ENCODE measurements around the gene PHACTR4.
"Not testable (repeated sequence)": the region's sequence is repeated elsewhere in the genome, so short reads cannot be mapped to it uniquely, and the experiment has no call there.

Gene PHACTR4

GRCh38 chr1:28522537-28522936 lies 153.0 kb downstream of the PHACTR4 start:
- POLR2A ChIA-PET = interaction anchor here (0.6 to 1.5 kb wide), 8 partner anchors 10 to 243 kb away, joined by 3 to 6 read pairs (median 4); partner anchors contain the start of gene TRNAU1AP
- H3K9me3 ChIP-seq (ENCODE audit: control insufficient read depth, insufficient read depth, low read depth, low read length); H3K4me1 ChIP-seq (ENCODE audit: control insufficient read depth, insufficient read depth, low read length); H3K4me3 ChIP-seq (ENCODE audit: low read depth, low read length); H3K27ac ChIP-seq (ENCODE audit: extremely low read depth, low read depth, low read length): not testable (repeated sequence)
- CTCF ChIA-PET = interaction anchor here (0.6 to 0.7 kb wide), 2 partner anchors 29 to 173 kb away, joined by 3 to 4 read pairs; no protein-coding TSS in a partner anchor
- TF ChIP-seq ZNF121 (tag by site-specific recombination; IDR thresholded peaks at IDR 0.05) = peak; percentile 93
- peaks cover 3 to 39% of the 10 kb centered on the region in 2 experiments; a peak in 2 of 3 replicates for H3K36me3 ChIP-seq (ENCODE audit: control insufficient read depth in 2 of 2, insufficient read depth in 1 of 2, low read length in 2 of 2)

GRCh38 chr1:28525002-28525642 lies 155.6 kb downstream of the PHACTR4 start:
- H3K36me3 ChIP-seq (ENCODE audit: control insufficient read depth in 2 of 2, insufficient read depth in 1 of 2, low read length in 2 of 2) = peaks cover 12 to 45% of the 10 kb centered on the region in 2 experiments; a peak in 2 of 3 replicates
- ChIA-PET CTCF (interaction anchor here (0.6 to 1.2 kb wide), 2 partner anchors 78 to 276 kb away, joined by 3 read pairs; no protein-coding TSS in a partner anchor), POLR2A (interaction anchor here (0.6 to 1.5 kb wide), 2 partner anchors 56 to 328 kb away, joined by 3 to 4 read pairs; no protein-coding TSS in a partner anchor)
- H3K9me3 ChIP-seq (ENCODE audit: control insufficient read depth, insufficient read depth, low read depth, low read length); H3K4me3 ChIP-seq (ENCODE audit: low read depth, low read length); H3K27ac ChIP-seq (ENCODE audit: extremely low read depth, low read depth, low read length); H3K4me1 ChIP-seq (ENCODE audit: control insufficient read depth, insufficient read depth, low read length): not testable (repeated sequence)

- POLR2A ChIA-PET = interaction anchor here (0.6 to 1.2 kb wide), 3 partner anchors 24 to 340 kb away, joined by 3 to 4 read pairs (median 3); partner anchors contain the start of gene TRNAU1AP
- Histone ChIP-seq H3K4me3 (ENCODE audit: low read depth, low read length) (no peak overlapping the region), H3K36me3 (ENCODE audit: control insufficient read depth in 2 of 2, insufficient read depth in 1 of 2, low read length in 2 of 2) (peaks cover 13 to 49% of the 10 kb centered on the region in 2 experiments; a peak in 2 of 3 replicates), H3K4me1 (ENCODE audit: control insufficient read depth, insufficient read depth, low read length) (no peaks in the 10 kb centered on the region), H3K9me3 (ENCODE audit: control insufficient read depth, insufficient read depth, low read depth, low read length) (no peaks in the 10 kb centered on the region), H3K27ac (ENCODE audit: extremely low read depth, low read depth, low read length) (no peak overlapping the region)
- TF ChIP-seq ZNF621 (tag by site-specific recombination; IDR thresholded peaks at IDR 0.05) = no peak
- no peak for TF ChIP-seq PRDM10 (tag by site-specific recombination; IDR thresholded peaks at IDR 0.05)
- TF ChIP-seq ZNF140 (tag by site-specific recombination; IDR thresholded peaks at IDR 0.05) = no peak
- TF ChIP-seq INSM2 (tag by site-specific recombination; IDR thresholded peaks at IDR 0.05) = no peak
- no peak for TF ChIP-seq ZNF148 (tag by site-specific recombination; IDR thresholded peaks at IDR 0.05; ENCODE audit: borderline replicate concordance)
- TF ChIP-seq ZSCAN18 (tag by site-specific recombination; IDR thresholded peaks at IDR 0.05) = no peak
- no peak for TF ChIP-seq ZNF433 (tag by site-specific recombination; IDR thresholded peaks at IDR 0.05; ENCODE audit: low read depth)
- no peak for TF ChIP-seq ZNF138 (tag by site-specific recombination; IDR thresholded peaks at IDR 0.05; ENCODE audit: borderline replicate concordance)
- no peak for TF ChIP-seq ZXDB (tag by site-specific recombination; IDR thresholded peaks at IDR 0.05)
- TF ChIP-seq ZNF560 (tag by site-specific recombination; IDR thresholded peaks at IDR 0.05; ENCODE audit: borderline replicate concordance) = no peak
- no peak for TF ChIP-seq ZNF239 (tag by site-specific recombination; IDR thresholded peaks at IDR 0.05)
- TF ChIP-seq EGR2 (tag by site-specific recombination; IDR thresholded peaks at IDR 0.05; ENCODE audit: low read depth) = no peak
- no peak for TF ChIP-seq ZEB2 (tag by site-specific recombination; IDR thresholded peaks at IDR 0.05)
- CTCF ChIA-PET = no interaction called here
These were observed 157.3 kb downstream of the PHACTR4 start for GRCh38 chr1:28526886-28527285.

All from HEK293 (cell line).